Measurements from ENCODE around the gene ZNF311. TPM values are rescaled to one million over a fixed set of nuclear protein-coding genes. Genes with fewer than 3 reads are reported as not detected.

The ZNF311 gene
- total and polyA plus RNA-seq, 2 of the 13 experiments (the other 11 are each of a cell fraction or from before 2014, with no cell fraction given) = not detected

DNA sequence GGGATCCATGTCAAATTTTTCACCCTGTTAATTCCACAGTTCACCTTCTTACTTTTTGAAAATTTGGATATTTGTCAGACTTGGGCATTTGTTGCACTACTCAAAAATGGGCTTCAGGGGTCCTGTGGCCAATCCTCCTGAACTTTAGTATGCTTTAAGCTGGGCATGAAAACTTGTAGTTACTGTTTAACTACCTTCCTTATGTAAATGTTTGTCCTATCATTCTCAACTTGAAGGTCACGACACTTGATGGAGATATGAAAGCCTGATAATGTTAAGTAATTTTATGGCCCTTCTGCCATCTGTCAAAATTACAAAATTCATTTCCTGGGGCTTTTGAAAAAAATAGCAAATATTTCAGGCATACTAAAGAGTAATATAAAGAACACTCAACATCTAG is 4.2 kb upstream of the ZNF311 start (continued):
- TF ChIP-seq, protein P1, sequence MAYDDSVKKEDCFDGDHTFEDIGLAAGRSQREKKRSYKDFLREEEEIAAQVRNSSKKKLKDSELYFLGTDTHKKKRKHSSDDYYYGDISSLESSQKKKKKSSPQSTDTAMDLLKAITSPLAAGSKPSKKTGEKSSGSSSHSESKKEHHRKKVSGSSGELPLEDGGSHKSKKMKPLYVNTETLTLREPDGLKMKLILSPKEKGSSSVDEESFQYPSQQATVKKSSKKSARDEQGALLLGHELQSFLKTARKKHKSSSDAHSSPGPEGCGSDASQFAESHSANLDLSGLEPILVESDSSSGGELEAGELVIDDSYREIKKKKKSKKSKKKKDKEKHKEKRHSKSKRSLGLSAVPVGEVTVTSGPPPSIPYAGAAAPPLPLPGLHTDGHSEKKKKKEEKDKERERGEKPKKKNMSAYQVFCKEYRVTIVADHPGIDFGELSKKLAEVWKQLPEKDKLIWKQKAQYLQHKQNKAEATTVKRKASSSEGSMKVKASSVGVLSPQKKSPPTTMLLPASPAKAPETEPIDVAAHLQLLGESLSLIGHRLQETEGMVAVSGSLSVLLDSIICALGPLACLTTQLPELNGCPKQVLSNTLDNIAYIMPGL (CRISPR knock-in tag; IDR thresholded peaks at IDR 0.05; ENCODE audit: borderline replicate concordance in 1 of 2, low read depth in 1 of 2) = no peak
- TF ChIP-seq, protein P2, sequence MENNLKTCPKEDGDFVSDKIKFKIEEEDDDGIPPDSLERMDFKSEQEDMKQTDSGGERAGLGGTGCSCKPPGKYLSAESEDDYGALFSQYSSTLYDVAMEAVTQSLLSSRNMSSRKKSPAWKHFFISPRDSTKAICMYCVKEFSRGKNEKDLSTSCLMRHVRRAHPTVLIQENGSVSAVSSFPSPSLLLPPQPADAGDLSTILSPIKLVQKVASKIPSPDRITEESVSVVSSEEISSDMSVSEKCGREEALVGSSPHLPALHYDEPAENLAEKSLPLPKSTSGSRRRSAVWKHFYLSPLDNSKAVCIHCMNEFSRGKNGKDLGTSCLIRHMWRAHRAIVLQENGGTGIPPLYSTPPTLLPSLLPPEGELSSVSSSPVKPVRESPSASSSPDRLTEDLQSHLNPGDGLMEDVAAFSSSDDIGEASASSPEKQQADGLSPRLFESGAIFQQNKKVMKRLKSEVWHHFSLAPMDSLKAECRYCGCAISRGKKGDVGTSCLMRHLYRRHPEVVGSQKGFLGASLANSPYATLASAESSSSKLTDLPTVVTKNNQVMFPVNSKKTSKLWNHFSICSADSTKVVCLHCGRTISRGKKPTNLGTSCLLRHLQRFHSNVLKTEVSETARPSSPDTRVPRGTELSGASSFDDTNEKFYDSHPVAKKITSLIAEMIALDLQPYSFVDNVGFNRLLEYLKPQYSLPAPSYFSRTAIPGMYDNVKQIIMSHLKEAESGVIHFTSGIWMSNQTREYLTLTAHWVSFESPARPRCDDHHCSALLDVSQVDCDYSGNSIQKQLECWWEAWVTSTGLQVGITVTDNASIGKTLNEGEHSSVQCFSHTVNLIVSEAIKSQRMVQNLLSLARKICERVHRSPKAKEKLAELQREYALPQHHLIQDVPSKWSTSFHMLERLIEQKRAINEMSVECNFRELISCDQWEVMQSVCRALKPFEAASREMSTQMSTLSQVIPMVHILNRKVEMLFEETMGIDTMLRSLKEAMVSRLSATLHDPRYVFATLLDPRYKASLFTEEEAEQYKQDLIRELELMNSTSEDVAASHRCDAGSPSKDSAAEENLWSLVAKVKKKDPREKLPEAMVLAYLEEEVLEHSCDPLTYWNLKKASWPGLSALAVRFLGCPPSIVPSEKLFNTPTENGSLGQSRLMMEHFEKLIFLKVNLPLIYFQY (CRISPR knock-in tag; IDR thresholded peaks at IDR 0.05; ENCODE audit: borderline replicate concordance) = no peak
- no peak for TF ChIP-seq ARNTL (CRISPR knock-in tag; IDR thresholded peaks at IDR 0.05)
- no peak for TF ChIP-seq CEBPB (IDR thresholded peaks at IDR 0.05; ENCODE audit: borderline replicate concordance, low read depth, low read length)
- TF ChIP-seq, protein P3, sequence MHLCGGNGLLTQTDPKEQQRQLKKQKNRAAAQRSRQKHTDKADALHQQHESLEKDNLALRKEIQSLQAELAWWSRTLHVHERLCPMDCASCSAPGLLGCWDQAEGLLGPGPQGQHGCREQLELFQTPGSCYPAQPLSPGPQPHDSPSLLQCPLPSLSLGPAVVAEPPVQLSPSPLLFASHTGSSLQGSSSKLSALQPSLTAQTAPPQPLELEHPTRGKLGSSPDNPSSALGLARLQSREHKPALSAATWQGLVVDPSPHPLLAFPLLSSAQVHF (CRISPR knock-in tag; IDR thresholded peaks at IDR 0.05) = no peak
- no peak for TF ChIP-seq ZFP36L2 (CRISPR knock-in tag; IDR thresholded peaks at IDR 0.05)
- no peak for TF ChIP-seq MYC (CRISPR knock-in tag; IDR thresholded peaks at IDR 0.05; ENCODE audit: borderline replicate concordance)
- TF ChIP-seq HNRNPH1 (optimal IDR thresholded peaks at IDR 0.05; ENCODE audit: low read depth, low read length) = no peak
- TF ChIP-seq, protein P4, sequence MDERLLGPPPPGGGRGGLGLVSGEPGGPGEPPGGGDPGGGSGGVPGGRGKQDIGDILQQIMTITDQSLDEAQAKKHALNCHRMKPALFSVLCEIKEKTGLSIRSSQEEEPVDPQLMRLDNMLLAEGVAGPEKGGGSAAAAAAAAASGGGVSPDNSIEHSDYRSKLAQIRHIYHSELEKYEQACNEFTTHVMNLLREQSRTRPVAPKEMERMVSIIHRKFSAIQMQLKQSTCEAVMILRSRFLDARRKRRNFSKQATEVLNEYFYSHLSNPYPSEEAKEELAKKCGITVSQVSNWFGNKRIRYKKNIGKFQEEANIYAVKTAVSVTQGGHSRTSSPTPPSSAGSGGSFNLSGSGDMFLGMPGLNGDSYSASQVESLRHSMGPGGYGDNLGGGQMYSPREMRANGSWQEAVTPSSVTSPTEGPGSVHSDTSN (CRISPR knock-in tag; IDR thresholded peaks at IDR 0.05) = no peak
- 0 out of 2 replicates have a peak, but pooled peaks have one; percentile 35 for TF ChIP-seq PPARG (CRISPR knock-in tag; conservative IDR thresholded peaks at IDR 0.05)
- TF ChIP-seq, protein P5, sequence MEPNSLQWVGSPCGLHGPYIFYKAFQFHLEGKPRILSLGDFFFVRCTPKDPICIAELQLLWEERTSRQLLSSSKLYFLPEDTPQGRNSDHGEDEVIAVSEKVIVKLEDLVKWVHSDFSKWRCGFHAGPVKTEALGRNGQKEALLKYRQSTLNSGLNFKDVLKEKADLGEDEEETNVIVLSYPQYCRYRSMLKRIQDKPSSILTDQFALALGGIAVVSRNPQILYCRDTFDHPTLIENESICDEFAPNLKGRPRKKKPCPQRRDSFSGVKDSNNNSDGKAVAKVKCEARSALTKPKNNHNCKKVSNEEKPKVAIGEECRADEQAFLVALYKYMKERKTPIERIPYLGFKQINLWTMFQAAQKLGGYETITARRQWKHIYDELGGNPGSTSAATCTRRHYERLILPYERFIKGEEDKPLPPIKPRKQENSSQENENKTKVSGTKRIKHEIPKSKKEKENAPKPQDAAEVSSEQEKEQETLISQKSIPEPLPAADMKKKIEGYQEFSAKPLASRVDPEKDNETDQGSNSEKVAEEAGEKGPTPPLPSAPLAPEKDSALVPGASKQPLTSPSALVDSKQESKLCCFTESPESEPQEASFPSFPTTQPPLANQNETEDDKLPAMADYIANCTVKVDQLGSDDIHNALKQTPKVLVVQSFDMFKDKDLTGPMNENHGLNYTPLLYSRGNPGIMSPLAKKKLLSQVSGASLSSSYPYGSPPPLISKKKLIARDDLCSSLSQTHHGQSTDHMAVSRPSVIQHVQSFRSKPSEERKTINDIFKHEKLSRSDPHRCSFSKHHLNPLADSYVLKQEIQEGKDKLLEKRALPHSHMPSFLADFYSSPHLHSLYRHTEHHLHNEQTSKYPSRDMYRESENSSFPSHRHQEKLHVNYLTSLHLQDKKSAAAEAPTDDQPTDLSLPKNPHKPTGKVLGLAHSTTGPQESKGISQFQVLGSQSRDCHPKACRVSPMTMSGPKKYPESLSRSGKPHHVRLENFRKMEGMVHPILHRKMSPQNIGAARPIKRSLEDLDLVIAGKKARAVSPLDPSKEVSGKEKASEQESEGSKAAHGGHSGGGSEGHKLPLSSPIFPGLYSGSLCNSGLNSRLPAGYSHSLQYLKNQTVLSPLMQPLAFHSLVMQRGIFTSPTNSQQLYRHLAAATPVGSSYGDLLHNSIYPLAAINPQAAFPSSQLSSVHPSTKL (CRISPR knock-in tag; IDR thresholded peaks at IDR 0.05) = peak; percentile 60
- no peak for TF ChIP-seq SIX1 (CRISPR knock-in tag; IDR thresholded peaks at IDR 0.05; ENCODE audit: borderline replicate concordance)
- TF ChIP-seq ZC3H13 (CRISPR knock-in tag; IDR thresholded peaks at IDR 0.05) = no peak
- no peak for TF ChIP-seq ZNF83 (CRISPR knock-in tag; IDR thresholded peaks at IDR 0.05; ENCODE audit: borderline replicate concordance)
- TF ChIP-seq, protein P6, sequence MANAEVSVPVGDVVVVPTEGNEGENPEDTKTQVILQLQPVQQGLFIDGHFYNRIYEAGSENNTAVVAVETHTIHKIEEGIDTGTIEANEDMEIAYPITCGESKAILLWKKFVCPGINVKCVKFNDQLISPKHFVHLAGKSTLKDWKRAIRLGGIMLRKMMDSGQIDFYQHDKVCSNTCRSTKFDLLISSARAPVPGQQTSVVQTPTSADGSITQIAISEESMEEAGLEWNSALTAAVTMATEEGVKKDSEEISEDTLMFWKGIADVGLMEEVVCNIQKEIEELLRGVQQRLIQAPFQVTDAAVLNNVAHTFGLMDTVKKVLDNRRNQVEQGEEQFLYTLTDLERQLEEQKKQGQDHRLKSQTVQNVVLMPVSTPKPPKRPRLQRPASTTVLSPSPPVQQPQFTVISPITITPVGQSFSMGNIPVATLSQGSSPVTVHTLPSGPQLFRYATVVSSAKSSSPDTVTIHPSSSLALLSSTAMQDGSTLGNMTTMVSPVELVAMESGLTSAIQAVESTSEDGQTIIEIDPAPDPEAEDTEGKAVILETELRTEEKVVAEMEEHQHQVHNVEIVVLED (CRISPR knock-in tag; IDR thresholded peaks at IDR 0.05; ENCODE audit: borderline replicate concordance) = no peak
